Dedifferentiated amniotic fluid mesenchymal stem cell (primary cell): ENCODE data around the gene HAT1.
A peak's percentile ranks its signal among the peaks of the same experiment; 100 is the strongest.
"Not testable (repeated sequence)": the region's sequence is repeated elsewhere in the genome, so short reads cannot be mapped to it uniquely, and the experiment has no call there.

ENCODE experiments used
- DNase-seq: peaks from one replicate; pipeline ENCODE4 v3.0.0-alpha.2; 2016; ENCODE audit errors: extremely low spot score

Gene HAT1, protein sequence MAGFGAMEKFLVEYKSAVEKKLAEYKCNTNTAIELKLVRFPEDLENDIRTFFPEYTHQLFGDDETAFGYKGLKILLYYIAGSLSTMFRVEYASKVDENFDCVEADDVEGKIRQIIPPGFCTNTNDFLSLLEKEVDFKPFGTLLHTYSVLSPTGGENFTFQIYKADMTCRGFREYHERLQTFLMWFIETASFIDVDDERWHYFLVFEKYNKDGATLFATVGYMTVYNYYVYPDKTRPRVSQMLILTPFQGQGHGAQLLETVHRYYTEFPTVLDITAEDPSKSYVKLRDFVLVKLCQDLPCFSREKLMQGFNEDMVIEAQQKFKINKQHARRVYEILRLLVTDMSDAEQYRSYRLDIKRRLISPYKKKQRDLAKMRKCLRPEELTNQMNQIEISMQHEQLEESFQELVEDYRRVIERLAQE

DNA sequence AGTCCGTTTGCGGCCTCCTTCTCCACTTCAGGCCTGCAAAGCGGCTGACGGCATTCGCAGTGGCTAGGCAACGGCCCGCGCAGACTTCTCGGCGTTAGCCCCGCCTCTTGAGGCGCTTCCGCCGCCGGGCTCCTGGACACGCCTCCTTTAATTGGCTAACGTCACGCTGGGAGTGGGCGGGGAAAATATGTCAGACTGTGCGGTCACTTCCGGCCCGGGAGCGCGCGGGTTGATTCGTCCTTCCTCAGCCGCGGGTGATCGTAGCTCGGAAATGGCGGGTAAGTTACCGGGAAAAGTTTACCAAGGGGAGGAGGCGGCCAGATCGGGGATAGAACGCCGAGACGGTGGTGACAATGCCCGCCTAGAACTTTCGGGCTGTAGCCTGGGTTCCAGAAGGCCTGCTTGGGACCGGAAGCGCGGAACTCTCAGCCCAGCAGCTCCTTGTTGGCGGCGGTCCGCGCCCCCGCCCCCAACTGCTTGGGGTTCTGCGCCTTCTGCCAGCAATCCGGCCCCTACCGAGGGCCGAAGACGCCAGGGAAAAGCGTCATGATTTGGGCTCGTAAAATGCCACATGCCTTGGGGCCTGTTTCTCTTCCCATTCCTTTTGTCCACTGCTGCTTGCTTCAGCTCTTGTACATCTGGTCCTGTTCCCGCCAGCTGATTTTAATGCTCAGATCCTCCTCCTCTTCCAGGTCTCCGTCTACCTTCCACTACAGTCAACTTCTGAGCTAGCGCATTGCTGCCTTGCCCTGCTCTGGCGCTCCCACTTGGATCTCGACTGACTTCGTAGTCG lies at the start of gene HAT1:
Gene HAT1 (plus strand): TSS at position 232 of the 793 bp plus-strand sequence. CDS start 40 bp downstream, at position 272.
- DNase-seq: peak; percentile 99

DNA sequence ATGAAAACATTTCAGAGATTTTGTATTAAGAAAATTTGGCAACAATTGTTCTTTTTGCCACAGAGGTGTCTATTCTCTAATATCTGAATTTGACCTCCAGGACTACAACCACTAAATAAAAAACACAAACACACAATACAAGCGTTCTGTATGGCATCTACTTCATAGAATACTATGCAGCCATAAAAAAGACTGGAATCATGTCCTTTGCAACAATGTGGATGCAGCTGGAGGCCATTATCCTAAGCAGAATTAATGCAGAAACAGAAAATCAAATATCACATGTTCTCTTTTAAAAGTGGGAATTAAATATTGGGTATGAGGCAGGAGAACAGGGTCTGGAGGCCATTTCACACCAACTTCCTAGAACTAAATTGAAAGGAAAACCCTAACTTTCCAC lies 47.7 kb upstream of the HAT1 start:
- no peak for DNase-seq

DNA sequence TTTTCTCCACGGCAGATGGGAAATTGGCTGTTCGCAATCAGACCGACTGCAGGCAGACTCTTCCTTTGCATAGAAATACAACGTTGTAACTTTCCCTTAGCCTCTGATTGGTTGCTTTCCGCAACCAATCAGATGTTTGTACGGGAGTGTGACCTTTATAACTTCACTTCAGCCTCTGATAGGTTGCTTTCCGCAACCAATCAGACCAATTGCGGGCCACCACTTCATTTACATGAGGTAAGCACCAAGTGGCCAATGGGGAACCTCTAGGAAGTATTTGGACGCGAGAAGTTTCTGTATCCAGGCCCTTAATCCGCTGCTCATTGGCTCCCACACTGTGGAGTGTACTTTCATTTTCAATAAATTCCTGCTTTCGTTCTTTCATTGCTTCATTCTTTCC lies 47.3 kb upstream of the HAT1 start:
- DNase-seq: no peak

DNA sequence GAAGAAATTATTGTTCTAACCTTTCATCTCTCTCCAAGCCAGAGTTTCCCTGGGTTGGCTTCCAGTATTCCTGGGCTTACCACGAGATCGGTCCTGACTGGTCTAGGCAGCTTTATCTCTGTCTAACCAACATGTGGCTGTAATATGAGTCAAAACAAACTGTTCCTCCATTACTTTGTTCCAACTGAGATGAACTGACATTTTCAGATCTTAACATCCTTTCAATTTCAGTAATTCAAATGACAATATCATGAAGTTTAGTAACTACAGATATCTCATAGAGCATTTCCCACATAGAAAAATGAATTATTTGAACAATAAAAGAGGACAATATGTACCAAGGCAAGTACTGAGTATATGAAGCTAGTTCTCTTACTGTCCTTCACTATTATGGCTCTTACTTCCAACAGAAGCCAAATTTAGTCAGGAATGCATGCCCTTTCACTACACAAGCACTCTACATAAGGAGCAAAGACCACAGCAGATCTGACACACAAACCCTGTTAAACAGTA lies 43.7 kb upstream of the HAT1 start:
- DNase-seq: peak; percentile 65

DNA sequence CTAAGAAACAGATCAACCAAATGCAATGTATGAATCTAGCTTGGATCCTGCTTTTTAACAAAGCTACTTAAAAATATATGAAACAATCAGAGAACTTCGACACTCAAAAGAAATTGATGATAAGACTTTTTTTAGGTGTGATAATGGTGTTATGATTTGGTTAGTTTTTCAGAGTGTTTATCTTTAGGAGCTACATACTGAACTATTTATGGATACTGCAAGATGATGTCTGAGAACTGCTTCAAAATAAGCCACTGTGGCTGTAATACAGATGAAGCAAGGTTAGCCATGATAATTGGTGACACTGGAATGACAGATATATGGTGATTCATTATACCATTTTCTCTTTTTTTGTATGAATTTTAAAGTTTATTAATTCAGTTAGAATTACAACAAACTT lies 42.4 kb upstream of the HAT1 start:
- DNase-seq: no peak

DNA sequence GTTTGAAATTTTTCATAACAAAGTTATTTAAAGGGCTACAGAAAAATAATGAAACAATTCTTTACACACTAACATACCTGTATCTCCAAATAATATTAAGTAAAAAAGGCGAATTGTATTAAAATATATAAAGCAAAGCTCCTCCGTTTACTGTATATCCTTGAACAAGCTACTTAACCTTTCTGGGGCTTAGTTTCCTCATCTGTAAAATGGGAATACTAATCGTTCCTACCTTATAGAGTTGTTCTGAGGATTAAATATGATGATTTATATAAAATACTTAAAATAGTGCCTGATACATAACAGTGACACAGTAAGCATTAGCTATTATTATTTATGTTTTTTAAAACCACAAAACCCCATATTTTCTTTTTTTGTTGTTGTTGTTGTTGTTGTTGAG lies 41.5 kb upstream of the HAT1 start:
- DNase-seq: no peak

DNA sequence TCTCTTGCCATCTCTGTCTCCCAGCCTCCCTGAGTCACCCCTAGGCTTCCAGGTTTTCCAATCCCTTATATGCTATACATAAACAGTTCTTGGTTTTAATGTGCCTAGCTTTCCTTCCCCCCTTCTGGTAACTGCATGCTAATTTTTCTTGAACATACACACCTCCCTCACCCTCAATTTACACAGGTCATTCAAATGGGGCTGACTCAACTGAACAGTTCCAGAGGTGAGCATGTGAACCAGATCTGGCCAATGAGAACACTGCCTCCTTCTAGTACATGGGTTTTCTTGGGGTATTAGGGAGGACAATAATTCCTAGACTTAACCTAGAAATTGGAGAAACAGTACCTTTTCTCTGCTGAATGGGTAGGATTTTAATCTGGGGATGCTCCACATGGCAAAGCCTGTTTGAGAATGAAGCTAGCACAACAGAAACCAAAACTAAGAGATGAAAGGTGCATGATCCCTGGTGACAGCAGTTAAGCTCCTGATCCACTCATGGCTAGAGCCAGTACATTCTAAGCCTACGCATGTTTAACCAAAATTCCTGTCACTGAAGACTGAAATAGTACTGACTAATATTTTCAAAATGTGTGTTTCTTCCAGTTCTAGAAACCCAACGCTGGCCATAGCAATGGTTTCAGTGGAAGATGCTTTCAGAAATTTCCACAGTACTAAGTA lies 40.0 kb upstream of the HAT1 start:
- no peak for DNase-seq

DNA sequence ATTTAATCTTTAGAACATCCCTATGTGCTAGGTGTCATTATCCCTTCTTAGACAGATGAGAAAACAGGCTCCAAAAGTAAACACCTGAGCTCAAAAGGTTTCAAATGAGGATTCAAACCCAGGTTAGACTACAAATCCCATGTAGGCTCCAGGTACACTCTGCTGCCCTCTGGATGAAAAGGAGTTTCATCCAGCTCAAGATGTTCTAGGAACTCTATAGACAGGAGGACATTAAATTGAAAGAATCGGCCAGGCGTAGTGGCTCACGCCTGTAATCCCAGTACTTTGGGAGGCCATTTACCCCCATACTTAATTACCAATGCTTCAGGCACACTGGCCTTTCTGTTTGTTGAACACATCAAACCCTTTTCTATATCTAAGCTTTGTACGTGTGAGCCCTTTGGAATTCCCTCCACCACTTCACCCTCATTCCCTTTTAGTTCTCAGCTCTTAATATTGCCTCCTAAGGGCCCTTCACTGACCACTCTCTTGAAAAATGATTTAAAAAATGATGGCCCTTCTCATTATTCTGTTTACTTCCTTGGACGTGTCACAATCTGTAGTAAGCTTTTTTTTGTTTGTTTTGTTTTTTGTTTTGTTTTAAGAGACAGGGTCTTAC lies 38.9 kb upstream of the HAT1 start:
- DNase-seq: no peak

DNA sequence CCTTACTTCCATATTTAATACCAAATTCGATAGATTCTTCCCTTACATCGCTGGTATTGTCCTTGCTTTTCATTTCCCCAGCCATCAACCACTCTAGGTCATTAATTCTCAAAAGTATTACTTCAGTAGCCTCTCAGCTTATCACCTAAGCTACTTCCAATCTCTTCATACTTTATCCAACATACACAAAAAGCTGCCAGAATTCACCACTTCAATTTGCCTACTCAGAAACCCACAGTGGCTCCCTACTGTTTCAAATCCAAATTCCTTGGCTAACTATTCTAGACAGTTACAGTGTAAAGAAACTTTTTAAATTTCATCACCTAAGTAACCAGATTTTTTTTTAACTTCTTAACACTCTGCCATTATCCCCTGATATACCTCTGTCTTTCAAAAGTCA lies 32.9 kb upstream of the HAT1 start:
- DNase-seq: no peak

DNA sequence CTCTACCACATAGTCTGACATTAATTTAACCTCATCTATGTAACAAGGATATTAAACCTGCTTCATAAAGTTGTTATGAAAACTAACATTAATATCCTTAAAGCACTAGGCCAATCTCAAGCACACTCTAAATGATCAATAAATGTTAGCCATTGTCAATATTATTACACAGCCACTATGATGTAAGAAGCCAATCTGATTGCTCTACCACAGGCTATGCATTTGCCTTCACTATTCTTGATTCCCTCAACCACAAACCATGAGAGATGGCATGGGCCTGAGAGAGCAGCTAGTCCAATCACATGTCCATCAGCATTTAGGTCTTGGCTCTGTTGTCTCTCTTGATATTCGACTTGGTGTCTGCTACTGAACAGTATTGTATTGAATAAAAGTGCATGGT lies 32.5 kb upstream of the HAT1 start:
- no peak for DNase-seq

DNA sequence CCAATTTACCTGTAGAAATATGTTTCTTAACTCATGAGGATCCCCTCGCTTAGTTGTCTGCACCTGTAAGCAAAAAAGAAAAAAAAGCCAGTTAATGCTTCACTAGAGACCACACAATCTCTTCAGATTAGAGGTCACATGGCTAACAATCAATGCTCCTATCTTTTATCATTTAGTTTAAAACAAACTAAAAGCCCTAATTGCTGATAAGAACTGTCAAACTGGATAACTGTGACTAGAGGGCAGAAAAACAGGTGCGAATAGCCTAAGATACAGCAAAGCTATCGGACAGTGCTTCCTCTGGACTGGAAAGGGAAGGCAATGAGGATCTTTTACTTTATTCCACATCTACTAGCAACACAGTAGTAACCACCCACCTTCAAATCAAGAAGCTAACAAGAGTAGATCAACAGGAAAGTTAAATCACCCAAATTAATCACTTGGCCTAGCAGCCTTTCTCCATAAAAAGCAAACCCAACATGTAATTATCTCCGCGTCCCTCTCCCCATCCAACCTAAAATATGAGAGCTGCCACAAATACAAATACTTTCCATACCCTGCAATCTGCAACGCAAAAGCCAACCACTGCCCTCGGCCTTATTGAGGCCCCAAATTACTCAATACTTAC lies 29.0 kb upstream of the HAT1 start:
- no peak for DNase-seq

DNA sequence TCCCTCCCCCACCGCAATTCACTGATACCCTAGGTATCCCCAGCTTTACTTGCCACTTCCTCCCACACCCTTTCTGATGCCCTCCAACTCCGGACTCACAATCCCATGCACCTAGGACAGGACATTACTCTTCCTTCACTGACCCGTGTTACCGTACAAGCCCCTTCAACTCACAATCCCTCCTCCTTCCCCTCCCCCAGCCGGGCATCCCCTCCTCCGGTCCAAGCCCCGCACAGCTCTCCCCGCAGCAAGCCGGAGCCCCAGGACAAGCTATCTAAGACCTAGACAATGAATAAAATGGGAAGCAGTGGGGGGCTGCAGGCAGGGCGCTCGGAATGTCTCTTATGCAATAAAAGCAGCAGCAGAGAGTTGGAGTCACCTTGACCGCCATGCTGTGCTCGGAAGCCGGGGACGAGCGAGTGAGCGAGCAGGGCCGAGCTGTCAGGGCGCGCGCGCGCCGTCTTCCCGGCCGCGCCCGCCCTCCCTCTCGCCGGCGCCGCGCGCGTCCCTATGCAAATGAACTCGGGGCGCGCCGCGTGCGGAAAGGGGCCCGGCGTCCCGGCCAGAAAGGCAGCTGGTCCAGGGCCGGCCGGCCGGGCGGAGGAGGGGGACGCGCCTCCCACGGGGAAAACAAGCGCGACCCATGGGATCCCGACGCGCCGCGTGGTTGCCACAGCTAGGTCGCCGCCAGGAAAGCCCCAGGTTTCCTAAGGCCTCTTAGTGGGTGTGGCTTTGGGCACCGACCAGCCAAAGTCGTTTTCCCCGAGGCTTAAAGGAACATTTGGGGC lies 28.2 kb upstream of the HAT1 start, which contains the start of gene SLC25A12:
Gene SLC25A12 (minus strand): TSS at position 421 of the 788 bp plus-strand sequence. CDS start 30 bp downstream, at position 391.
- DNase-seq: peak; percentile 72

DNA sequence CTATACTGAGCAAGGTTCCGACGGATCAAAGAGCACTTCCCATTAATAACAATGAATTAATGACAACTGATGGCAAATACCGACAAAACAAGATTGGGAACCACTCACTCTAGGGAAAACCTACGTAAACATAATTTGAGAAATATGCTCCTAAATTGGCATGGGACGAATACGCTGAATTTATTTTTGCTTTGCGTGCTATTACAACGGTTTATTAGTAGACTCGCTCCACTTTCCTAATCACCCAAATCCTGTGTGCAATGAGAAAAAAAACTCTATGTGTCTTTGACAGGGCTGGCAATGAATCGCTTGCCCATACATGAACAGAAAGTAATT lies 27.7 kb upstream of the HAT1 start:
- DNase-seq: no peak

DNA sequence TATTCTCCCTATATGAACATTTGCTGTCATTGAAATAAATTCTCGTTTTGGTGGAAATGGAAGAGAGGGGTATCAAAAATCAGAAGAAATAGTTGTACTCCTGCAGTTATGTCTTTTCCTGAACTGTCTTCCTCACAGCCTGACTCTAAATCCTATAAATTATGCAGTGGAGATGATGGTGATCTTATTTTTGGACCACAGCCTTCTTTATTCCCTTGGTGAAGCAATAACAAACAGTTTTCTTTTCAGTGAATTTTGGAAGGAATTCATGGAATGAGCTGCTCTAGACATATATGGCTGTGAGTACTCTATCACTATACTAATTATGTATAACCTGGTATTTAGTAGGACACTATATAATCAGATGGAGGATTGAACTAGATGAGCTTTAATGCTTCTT lies 26.5 kb upstream of the HAT1 start:
- peak; percentile 28 for DNase-seq

DNA sequence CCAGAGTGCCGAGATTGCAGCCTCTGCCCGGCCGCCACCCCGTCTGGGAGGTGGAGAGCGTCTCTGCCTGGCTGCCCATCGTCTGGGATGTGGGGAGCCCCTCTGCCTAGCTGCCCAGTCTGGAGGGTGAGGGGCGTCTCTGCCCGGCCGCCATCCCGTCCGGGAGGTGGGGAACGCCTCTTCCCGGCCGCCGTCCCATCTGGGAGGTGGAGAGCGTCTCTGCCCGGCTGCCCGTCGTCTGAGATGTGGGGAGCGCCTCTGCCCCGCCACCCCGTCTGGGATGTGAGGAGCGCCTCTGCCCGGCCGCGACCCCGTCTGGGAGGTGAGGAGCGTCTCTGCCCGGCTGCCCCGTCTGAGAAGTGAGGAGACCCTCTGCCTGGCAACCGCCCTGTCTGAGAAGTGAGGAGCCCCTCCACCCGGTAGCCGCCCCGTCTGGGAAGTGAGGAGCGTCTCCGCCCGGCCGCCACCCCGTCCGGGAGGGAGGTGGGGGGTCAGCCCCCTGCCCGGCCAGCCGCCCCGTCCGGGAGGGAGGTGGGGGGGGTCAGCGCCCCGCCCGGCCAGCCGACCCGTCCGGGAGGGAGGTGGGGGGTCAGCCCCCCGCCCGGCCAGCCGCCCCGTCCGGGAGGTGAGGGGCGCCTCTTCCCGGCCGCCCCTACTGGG lies 22.5 kb upstream of the HAT1 start:
- not testable (repeated sequence) for DNase-seq

DNA sequence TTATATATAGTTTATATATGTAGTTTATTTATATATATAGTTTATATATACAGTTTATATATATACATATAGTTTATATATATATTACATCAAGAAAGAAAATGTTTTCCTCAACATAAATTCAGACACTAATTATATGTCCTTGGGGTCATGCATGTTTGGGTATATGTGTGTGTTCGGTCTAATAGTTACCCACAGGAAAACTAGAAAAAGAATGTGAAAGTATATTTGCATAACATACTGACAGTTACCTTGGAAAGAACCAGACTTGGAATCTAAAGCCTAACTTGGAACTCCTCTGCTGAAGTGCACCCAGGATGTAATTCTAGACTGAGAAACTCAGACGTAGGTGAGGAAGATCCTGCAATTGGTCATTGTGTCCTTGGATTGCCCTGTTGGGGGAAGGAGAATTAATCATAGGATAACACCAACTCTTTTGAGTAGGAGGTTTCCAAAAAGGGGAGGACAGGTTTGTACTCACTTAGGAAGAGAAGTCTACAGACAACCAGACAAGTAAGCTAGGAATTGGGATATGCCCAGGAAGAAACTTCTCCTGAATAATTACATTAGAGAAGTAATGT lies 19.3 kb upstream of the HAT1 start:
- DNase-seq: no peak

DNA sequence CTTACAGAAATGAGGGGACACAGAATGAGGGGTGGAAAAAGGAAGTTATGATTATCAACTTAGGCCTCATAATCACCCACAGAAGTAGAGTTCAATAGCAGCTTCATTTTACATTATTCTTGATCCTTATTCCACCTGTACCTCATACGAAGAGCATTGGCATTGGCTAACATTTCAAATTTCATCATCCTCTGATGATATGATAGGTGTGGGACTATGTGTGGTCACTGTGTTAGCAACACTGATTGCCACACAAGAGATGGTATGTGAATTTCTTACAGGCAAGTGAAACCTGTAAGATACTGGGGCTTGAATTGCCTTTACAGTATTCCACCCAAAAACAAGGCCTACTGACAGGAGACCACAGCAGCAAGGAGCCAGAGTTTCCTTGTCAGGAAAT lies 14.0 kb upstream of the HAT1 start:
- DNase-seq: no peak

DNA sequence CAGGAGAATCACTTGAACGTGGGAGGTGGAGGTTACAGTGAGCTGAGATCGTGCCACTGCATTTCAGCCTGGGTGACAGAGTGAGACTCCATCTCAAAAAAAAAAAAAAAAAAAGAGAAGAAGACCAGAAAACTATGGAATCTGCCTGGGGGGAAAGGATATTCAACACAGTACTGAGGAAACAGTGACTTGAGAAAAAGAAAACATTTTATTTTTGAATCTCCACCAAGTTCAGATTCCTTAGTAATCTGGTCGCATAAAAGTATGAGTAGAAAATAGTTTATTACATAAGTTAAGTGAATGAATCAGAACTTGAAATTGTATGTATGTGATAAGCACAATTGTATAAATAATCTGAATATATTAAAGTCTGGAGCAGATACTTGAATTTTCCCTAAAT lies 13.0 kb upstream of the HAT1 start:
- DNase-seq: peak; percentile 47

DNA sequence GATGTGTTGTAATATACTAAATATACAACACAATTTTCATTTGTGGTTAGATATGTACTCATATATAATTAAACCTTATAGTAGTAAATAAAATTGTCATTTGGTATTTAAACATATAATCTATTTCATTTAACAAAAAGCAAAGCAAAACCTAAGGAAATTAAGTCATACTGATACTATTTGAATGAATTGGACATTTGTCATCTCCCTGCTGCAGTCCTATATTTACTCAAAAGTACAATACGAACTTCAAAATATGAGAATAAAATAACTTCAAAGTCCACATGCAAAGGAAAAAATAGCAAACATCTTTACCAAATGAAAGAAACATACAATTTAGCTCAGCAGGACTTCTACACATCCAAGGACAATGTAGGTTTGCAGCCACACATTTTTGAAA lies 11.8 kb upstream of the HAT1 start:
- no peak for DNase-seq

DNA sequence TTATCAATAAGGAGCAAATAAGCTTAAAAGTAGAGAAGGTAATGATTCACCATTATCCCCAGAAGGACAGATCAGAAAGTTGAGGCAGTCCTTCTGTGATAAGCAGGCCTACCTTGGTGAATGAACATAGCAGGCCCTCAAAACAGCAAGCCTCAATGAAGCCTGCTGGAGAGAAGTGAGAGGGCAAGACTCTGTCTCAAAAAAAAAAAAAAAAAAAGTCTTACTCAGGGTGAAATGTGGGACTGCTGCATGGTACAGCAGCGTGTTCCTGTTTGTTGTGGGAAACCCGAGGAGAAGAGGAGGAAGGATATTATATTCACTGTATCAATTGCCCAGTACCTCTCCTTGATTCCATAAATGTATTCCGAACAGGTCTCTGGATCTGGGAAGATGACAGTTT lies 8.7 kb upstream of the HAT1 start:
- DNase-seq: no peak
